Measurements from ENCODE around the gene PNPLA3. TPM values are rescaled to one million over a fixed set of nuclear protein-coding genes. Genes with fewer than 3 reads are reported as not detected.

Gene PNPLA3
- total and polyA plus RNA-seq, 2 donors from 2014 or later, result 0.54 to 1.2 TPM

DNA sequence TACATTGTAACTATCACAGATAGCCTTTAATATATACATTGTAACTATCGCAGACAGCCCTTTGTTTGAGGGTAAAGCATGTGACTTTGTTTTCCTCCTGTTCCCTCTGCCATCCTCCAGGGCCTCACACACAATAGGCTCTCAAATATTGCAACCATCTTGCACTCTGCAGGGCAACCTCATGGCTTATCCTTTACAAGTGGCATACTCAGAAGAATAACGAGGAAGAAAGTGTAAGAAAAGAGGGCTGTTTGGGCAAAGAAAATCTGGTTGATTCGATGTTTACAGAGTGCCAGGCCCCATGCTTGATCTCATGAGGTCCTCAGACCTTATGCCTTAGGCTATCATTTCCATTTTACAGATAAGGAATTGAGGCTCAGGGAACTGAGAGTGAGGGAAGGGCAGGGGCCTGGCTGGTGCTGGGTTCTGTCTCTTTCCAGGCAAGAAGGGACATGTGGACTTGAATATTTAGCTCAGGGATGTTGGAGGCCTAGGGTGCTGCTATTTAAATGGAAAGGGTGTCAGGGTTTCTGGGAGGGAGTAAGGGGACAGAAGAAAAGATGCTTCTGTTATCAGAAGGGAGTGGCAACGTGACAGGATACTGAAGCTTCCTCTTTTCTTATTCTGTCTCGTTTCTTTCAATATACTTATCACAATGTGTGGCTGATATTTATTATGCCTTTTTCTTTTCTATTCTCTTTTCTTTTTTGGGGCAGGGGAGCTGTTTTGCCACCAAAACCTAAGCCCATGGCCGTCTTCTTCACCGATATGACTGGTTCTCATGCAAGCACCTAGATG, 30.6 kb downstream of the PNPLA3 start:
- Histone ChIP-seq H3K4me1 (ENCODE audit: control insufficient read depth in 2 of 3, insufficient read depth in 2 of 3, low read depth in 1 of 3, low read length in 3 of 3) (peaks cover 0 to 12% (median 7%) of the 10 kb centered on the region in 3 donors), H3K9ac (ENCODE audit: low read length in 3 of 3) (peak overlapping the region in 1 of 3 donors; percentile 83), H3K27me3 (ENCODE audit: control insufficient read depth, insufficient read depth, low read length) (no peaks in the 10 kb centered on the region), H3K27ac (ENCODE audit: low read depth in 2 of 2, low read length in 2 of 2) (no peak overlapping the region), H3K36me3 (ENCODE audit: control insufficient read depth in 2 of 3, insufficient read depth in 3 of 3, low read length in 3 of 3) (no peaks in the 10 kb centered on the region), H3K9me3 (ENCODE audit: control insufficient read depth in 2 of 3, insufficient read depth in 1 of 3, low read length in 3 of 3) (no peaks in the 10 kb centered on the region), H3K4me3 (ENCODE audit: low read length in 3 of 3) (peak overlapping the region; percentile 84 to 93 (median 89))
- intact Hi-C loops (cut with DNase I), result no loop called here
- DNase-seq, result no peak
- no peak for FAIRE-seq
- no peak for TF ChIP-seq CTCF (IDR thresholded peaks at IDR 0.05; ENCODE audit: borderline replicate concordance, extremely low read depth, insufficient read depth)

DNA sequence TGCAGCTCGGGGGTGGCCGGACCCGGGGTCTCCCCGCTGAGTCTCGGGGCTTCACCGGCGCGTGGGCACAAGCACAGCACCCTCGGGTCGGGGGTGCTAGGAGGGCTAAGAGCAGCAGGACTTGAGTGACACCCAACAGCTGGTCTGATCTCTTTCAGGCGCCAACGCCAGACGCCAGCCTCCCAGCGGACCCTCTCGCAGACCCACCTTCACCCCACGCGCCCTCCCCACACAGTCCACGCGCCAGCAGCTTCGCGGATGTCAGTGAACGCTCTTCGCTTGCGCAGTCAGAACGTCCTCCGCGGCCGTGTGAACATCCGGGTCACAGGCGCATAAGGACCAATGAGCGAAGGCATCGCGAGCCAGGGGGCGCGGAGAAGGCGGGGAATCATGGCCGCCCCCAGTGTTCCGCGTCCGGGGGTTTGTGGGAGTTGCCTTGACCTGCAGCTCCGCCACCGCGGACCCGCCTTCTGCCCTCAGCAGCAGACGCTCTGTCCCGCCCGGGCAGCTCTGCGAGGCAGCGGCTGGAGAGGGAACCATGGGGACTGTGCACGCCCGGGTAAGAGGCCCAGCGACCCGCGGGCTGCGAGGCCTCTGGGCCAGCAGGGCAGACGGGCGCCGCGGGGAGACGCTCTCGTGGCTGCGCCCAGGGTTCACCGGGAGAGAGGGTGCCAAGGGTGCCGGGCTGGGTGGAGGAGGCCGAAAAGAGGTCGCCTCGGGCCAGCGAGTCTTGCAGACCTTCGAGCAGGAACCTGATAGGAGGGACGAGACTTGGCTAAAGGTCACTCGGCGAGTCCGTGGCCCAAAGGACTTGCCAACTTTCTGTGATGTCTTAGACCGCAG, 31.7 kb downstream of the PNPLA3 start, which contains the start of gene SAMM50:
TSS of gene SAMM50 (plus strand) at position 403 of the 843 bp plus-strand sequence. CDS start at position 539, 136 bp downstream.
- H3K4me1 ChIP-seq (ENCODE audit: control insufficient read depth in 2 of 3, insufficient read depth in 2 of 3, low read depth in 1 of 3, low read length in 3 of 3), result peaks cover 0 to 12% (median 7%) of the 10 kb centered on the region in 3 donors
- no peaks in the 10 kb centered on the region for H3K36me3 ChIP-seq (ENCODE audit: control insufficient read depth in 2 of 3, insufficient read depth in 3 of 3, low read length in 3 of 3)
- H3K4me3 ChIP-seq (ENCODE audit: low read length in 3 of 3), result peak within 1 kb of the TSS; percentile 84 to 93 (median 89)
- H3K27me3 ChIP-seq (ENCODE audit: control insufficient read depth, insufficient read depth, low read length), result no peaks in the 10 kb centered on the region
- DNase-seq (peak; percentile 94 to 98 (median 96)), FAIRE-seq (peak; percentile 25)
- no peaks in the 10 kb centered on the region for H3K9me3 ChIP-seq (ENCODE audit: control insufficient read depth in 2 of 3, insufficient read depth in 1 of 3, low read length in 3 of 3)
- intact Hi-C loops (cut with DNase I), result no loop called here
- peak within 1 kb of the TSS; percentile 46 to 83 (median 53) for H3K9ac ChIP-seq (ENCODE audit: low read length in 3 of 3)
- TF ChIP-seq CTCF (IDR thresholded peaks at IDR 0.05; ENCODE audit: borderline replicate concordance, extremely low read depth, insufficient read depth), result peak; percentile 15
- H3K27ac ChIP-seq (ENCODE audit: low read depth in 2 of 2, low read length in 2 of 2), result peak within 1 kb of the TSS in 1 of 2 donors; percentile 81

DNA sequence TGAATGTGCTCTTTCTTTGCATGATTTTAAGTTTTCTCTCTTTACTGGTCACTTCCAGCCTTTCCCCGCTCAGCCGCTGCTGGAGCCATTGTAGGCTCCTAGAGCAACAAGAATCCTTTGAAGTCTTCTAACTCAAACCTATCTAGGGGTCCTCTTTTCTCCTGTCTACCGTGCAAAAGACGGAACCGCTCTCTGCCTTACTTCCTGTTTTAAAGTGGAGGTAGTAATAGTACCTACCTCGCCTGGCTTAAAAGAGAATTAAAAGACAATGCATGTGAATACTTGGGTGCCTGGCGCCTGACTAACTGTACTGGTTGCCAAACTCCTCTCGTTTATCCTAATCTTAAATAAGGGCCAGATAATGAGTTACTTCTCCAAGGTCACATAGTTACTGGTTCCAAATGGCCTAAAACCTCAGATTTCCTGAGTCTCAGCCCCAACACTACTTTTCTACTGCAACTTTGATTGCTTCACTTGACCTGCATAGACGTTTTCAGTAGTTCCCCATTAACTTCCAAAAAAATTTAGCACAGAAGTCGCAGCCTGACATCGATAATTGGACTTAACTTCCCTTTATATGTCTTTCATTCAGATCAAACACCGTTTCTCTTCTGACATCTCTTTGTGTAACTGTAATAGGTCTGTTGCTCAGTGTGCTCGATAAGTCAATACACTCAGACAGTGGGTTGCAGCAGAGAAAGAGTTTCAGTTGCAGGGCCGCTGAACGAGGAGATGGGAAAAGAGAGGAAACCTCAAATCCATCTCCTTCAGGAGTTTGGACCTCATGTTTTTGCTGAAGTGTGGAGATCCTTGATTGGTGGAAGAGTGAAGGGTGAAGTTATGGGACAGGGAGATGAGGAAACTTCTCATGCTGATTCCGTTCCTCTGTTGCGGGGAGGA, 32.5 kb downstream of the PNPLA3 start:
- FAIRE-seq (no peak), DNase-seq (no peak)
- peak overlapping the region in 1 of 2 donors; percentile 81 for H3K27ac ChIP-seq (ENCODE audit: low read depth in 2 of 2, low read length in 2 of 2)
- TF ChIP-seq CTCF (IDR thresholded peaks at IDR 0.05; ENCODE audit: borderline replicate concordance, extremely low read depth, insufficient read depth), result no peak
- H3K9me3 ChIP-seq (ENCODE audit: control insufficient read depth in 2 of 3, insufficient read depth in 1 of 3, low read length in 3 of 3), result no peaks in the 10 kb centered on the region
- peaks cover 0 to 12% (median 7%) of the 10 kb centered on the region in 3 donors for H3K4me1 ChIP-seq (ENCODE audit: control insufficient read depth in 2 of 3, insufficient read depth in 2 of 3, low read depth in 1 of 3, low read length in 3 of 3)
- peak overlapping the region; percentile 46 to 83 (median 53) for H3K9ac ChIP-seq (ENCODE audit: low read length in 3 of 3)
- H3K27me3 ChIP-seq (ENCODE audit: control insufficient read depth, insufficient read depth, low read length), result no peaks in the 10 kb centered on the region
- peak overlapping the region; percentile 84 to 93 (median 89) for H3K4me3 ChIP-seq (ENCODE audit: low read length in 3 of 3)
- intact Hi-C loops (cut with DNase I), result no loop called here
- no peaks in the 10 kb centered on the region for H3K36me3 ChIP-seq (ENCODE audit: control insufficient read depth in 2 of 3, insufficient read depth in 3 of 3, low read length in 3 of 3)

Measured in kidney (tissue), 14 donors.